Ectodermal cell (in vitro differentiated cells): Measurements from ENCODE around the gene KRTAP10-5.
"Not testable (repeated sequence)": the region's sequence is repeated elsewhere in the genome, so short reads cannot be mapped to it uniquely, and the experiment has no call there.

ENCODE experiments used
- H3K27ac ChIP-seq: 2 replicates; pipeline ENCODE4 v1.7.0; 2013; ENCODE audit warnings: mild to moderate bottlenecking, low read depth, low read length; ENCODE audit not compliant: insufficient read depth, poor library complexity, severe bottlenecking
- H3K27me3 ChIP-seq: 2 replicates; pipeline ENCODE4 v1.7.0; 2013; ENCODE audit warnings: mild to moderate bottlenecking, low read length; ENCODE audit not compliant: insufficient read depth, control insufficient read depth, poor library complexity, severe bottlenecking
- H3K36me3 ChIP-seq: one replicate; pipeline ENCODE4 v1.7.0; 2013; ENCODE audit warnings: low read length; ENCODE audit not compliant: control insufficient read depth, insufficient read depth
- H3K4me1 ChIP-seq: one replicate; pipeline ENCODE4 v1.7.0; 2013; ENCODE audit warnings: low read length; ENCODE audit not compliant: control insufficient read depth, insufficient read depth
- H3K4me3 ChIP-seq: 2 replicates; pipeline ENCODE4 v1.7.0; 2013; ENCODE audit warnings: low read depth, low read length, control low read depth; ENCODE audit not compliant: insufficient read depth
- H3K9me3 ChIP-seq: 2 replicates; pipeline ENCODE4 v1.7.0; 2013; ENCODE audit warnings: mild to moderate bottlenecking, low read length, moderate library complexity; ENCODE audit not compliant: control insufficient read depth
- WGBS, 2 experiments: methylation state at CpG; one replicate each; pipeline ENCODE4 v1.1.7; 2013; ENCODE audit warnings: missing lambda C conversion rate in 2 of 2; 5-methylcytosine and 5-hydroxymethylcytosine counted together

Gene KRTAP10-5

DNA sequence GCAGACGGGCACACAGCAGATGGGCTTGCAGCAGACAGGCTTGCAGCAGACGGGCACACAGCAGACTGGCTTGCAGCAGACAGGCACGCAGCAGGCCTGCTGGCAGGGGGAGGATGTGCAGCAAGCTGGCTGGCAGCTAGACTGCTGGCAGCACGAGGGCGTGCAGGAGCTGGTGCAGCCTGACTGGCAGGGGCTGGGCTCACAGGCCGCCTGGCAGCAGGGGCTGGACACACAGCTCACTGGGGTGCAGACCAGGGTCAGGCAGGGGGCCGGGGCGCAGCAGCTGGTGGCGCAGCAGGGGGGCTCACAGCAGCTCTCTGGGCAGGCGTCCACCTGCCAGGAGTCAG, 22.1 kb downstream of the KRTAP10-5 start:
- not testable (repeated sequence) for H3K36me3 ChIP-seq, H3K9me3 ChIP-seq, H3K27ac ChIP-seq, H3K27me3 ChIP-seq, H3K4me3 ChIP-seq
- WGBS, 2 experiments: 65 to 71% methylated on average over 10 of the region's 10 CpGs
- peaks cover 15% of the 10 kb centered on the region for H3K4me1 ChIP-seq

DNA sequence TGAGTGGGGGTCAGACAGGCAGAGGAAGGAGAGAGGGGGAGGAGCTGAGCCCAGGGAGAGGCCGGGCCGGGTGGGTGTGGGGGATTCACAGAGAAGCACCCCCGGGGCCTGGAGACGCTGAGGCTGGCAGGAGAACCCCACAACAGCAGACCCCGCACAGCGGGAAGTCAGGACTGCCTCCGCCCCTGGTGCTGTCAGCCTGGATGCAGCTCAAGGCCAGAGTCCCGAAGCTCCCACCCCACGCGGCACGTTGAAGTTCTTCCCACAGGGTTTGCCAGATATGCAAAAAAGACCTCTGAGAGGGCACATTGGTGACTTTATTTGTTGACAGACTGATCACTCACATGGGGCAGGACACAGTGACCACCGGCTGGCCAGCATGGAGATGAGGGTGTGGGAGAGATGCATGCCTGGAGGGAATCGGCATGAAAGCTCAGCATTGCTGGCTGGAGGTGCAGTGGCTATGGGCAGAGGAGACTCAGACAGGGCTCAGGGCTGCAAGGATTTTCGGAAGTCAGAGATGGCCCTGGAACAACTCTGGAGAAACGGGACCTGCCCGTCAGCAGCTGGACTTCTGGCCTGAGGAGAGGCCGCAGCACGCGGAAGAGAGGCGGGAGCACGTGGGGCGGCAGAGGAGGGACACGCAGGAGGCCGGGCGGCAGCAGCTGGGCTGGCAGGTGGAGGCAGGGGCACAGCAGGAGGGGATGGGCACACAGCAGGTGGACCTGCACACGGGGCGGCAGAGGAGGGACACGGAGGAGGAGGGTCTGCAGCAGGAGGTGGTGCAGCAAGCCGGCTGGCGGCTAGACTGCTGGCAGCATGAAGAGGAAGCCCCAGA, 22.7 kb downstream of the KRTAP10-5 start:
- Histone ChIP-seq H3K27ac (no peak overlapping the region), H3K4me3 (no peak overlapping the region), H3K9me3 (no peaks in the 10 kb centered on the region), H3K27me3 (no peaks in the 10 kb centered on the region), H3K4me1 (peaks cover 16% of the 10 kb centered on the region), H3K36me3 (no peaks in the 10 kb centered on the region)
- whole genome bisulfite sequencing, 2 experiments: 76 to 79% methylated on average over 30 of the region's 30 CpGs

DNA sequence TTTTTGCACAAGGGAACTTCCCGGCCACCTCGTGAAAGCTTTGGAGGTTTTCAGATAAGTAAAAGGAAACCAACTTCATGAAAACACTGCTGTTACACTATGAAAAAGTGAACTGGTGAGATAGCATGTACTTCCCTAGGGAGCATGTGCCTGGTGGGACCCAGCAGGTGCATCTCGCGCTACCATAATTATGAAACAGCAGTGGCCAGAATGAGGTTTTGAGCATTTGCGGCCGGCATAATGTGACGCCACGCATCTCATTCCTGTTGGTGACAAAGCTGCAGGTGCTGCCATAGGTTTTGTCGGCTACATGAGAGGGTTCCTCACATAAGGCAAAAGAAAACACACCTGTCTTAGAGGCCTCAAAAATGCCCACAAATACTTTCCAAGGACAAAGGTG, 23.5 kb downstream of the KRTAP10-5 start:
- WGBS, 2 experiments: 92 to 93% methylated on average over 9 of the region's 9 CpGs
- Histone ChIP-seq H3K27ac (no peak overlapping the region), H3K9me3 (no peaks in the 10 kb centered on the region), H3K27me3 (no peaks in the 10 kb centered on the region), H3K4me1 (peaks cover 19% of the 10 kb centered on the region), H3K36me3 (no peaks in the 10 kb centered on the region), H3K4me3 (no peak overlapping the region)

DNA sequence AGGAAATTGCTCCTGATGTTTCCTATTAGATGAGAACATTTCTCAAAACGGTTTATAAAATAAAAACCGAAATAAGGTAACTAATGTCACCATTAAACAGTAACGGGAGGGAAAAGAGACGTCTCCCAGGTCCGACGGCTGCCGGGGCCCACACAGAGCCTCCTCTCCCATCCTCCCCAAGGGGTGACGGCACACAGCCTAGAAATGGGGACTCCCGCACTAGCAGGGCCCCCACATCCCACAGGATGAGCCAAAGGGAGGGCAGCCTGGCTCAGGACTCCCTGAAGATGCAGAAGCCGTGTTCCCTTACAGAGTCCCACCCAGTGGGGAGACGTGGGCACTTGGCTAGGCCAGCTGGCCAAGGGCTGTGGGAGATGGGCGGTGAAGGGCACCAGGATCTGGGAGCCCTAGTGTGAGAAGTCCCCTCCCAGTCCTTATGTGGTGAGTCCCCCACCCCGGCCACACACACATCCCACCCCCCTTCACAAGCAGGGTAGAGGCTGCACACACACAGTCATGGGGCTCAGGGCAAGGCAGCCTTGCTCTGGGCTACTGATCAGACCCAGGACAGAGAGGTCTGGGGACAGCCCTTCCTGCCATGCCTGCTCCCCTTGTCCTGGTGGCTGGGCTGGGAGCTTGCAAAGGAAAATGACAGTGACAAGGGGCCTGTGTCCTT, 25.1 kb downstream of the KRTAP10-5 start:
- Histone ChIP-seq H3K27me3 (no peaks in the 10 kb centered on the region), H3K4me1 (peaks cover 30% of the 10 kb centered on the region), H3K27ac (no peak overlapping the region), H3K36me3 (no peaks in the 10 kb centered on the region), H3K4me3 (no peak overlapping the region), H3K9me3 (no peaks in the 10 kb centered on the region)
- 93 to 95% methylated on average over 13 of the region's 13 CpGs for WGBS, 2 experiments

DNA sequence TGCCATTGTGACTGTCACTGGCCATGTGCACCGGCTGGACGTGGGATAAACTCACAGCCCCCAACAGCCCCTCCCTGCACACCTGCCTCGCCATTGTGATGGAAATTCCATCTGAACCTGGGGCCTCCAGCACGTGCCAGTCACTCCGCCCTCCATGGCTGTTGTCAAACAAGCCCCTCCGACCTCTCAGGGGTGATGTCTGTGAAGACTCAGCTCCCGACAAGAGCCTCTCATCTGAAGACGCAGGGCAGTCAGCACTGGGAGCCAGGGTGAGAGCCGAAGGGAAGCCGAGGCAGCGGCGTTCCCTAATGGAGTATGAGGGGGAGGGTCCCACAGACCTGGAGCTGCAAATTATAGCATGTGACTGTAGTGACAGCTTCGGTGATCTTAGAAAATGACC, 27.7 kb downstream of the KRTAP10-5 start:
- Histone ChIP-seq H3K9me3 (no peaks in the 10 kb centered on the region), H3K36me3 (no peaks in the 10 kb centered on the region), H3K4me1 (peaks cover 36% of the 10 kb centered on the region), H3K27ac (no peak overlapping the region), H3K4me3 (no peak overlapping the region), H3K27me3 (no peaks in the 10 kb centered on the region)
- WGBS, 2 experiments: 77 to 78% methylated on average over 13 of the region's 13 CpGs

DNA sequence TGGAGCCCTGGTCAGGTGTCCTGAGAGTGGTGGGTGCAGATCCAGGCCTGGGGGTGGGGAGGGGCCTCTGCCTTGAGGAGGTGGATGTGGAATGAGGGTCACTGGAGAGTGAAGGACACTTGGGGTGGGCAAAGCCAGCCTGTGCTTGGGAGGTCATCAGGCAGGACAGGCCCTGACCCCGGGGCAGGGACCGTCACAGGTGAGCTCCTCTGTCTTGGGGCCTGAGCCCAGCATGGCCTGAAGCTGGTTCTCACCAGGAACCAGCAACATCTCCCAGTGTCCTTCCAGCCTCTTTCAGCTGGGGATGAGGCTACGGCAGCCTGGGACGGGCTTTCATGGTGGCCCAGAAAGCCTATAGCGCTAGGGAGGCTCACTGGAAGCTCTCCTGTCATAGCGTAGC, 28.3 kb downstream of the KRTAP10-5 start:
- Histone ChIP-seq H3K27me3 (no peaks in the 10 kb centered on the region), H3K9me3 (no peaks in the 10 kb centered on the region), H3K27ac (no peak overlapping the region), H3K4me3 (no peak overlapping the region), H3K4me1 (peaks cover 31% of the 10 kb centered on the region), H3K36me3 (no peaks in the 10 kb centered on the region)
- 78 to 80% methylated on average over 6 of the region's 6 CpGs for WGBS, 2 experiments

DNA sequence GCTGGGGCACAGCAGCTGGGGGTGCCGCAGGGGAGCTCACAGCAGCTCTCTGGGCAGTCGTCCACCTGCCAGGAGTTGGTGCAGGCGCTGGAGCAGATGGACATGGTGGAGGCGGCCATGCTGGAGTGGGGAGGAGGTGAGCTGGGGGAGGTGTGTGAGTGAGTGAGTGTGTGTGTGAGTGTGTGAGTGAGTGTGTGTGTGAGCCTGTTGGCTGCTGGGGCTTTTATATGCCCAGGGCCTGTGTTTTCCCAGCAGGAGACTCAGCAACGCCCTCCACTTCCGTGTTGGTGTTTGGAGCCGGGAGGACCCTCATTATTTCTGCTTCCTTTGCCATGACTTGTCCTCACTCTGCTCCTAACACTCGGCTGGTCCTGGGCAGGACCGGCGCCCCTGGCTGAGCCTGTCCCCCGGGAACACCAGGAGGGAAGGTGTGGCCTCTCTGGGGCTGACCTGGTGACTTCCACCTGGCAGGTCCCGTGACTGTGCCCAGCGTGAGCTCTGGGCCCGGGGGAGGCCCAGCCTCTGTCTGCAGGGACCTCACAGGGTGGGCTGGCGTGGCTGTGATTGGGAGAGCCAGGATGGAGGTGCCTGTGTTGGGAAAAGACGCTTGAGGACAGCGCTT, 29.0 kb downstream of the KRTAP10-5 start, which contains the start of gene KRTAP10-2:
TSS of gene KRTAP10-2 (minus strand) at position 166 of the 622 bp plus-strand sequence. CDS start at position 119, 47 bp downstream.
- Histone ChIP-seq H3K27ac (no peak within 1 kb of the TSS), H3K4me3 (no peak within 1 kb of the TSS), H3K36me3 (no peaks in the 10 kb centered on the region), H3K9me3 (no peaks in the 10 kb centered on the region), H3K4me1 (peaks cover 27% of the 10 kb centered on the region), H3K27me3 (no peaks in the 10 kb centered on the region)
- WGBS, 2 experiments: 83 to 87% methylated on average over 17 of the region's 17 CpGs

DNA sequence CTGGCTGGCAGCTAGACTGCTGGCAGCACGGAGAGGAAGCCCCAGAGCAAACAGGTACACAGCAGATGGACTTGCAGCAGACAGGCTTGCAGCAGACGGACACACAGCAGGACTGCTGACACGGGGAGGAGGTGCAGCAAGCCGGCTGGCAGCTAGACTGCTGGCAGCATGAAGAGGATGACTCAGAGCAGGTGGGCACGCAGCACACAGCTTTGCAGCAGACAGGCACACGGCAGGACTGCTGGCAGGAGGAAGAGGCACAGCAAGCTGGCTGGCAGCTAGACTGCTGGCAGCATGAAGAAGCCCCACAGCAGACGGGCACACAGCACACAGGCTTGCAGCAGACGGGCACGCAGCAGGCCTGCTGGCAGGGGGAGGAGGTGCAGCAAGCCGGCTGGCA, 29.6 kb downstream of the KRTAP10-5 start:
- H3K27me3 ChIP-seq: no peaks in the 10 kb centered on the region
- no peaks in the 10 kb centered on the region for H3K36me3 ChIP-seq
- H3K4me3 ChIP-seq: no peak overlapping the region
- H3K9me3 ChIP-seq: no peaks in the 10 kb centered on the region
- H3K27ac ChIP-seq: no peak overlapping the region
- WGBS, 2 experiments: 76% methylated on average over 10 of the region's 10 CpGs
- peaks cover 27% of the 10 kb centered on the region for H3K4me1 ChIP-seq

DNA sequence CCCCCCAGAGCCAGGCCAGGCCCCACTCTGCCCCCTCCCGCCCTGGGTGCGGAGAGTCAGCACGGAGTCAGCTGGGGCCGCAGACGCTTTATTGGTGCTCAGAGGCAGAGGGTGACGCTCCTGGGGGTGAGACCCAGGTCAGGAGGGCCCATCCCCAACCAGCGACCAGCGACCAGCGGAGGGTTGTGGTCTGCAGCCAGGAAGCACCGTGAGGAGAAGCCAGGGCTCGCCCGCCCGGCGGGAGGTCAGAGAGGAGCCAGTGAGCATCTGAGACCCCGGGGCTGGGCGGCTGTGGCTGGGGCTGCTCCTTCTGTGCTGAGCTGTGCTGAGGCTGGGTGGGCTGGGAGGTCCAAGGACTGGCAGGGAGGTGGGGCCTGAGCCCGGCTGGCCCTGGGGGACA, 30.1 kb downstream of the KRTAP10-5 start:
- not testable (repeated sequence) for H3K27me3 ChIP-seq, H3K9me3 ChIP-seq, H3K36me3 ChIP-seq, H3K4me3 ChIP-seq, H3K27ac ChIP-seq
- peaks cover 27% of the 10 kb centered on the region for H3K4me1 ChIP-seq
- WGBS, 2 experiments: 78 to 84% methylated on average over 17 of the region's 17 CpGs

DNA sequence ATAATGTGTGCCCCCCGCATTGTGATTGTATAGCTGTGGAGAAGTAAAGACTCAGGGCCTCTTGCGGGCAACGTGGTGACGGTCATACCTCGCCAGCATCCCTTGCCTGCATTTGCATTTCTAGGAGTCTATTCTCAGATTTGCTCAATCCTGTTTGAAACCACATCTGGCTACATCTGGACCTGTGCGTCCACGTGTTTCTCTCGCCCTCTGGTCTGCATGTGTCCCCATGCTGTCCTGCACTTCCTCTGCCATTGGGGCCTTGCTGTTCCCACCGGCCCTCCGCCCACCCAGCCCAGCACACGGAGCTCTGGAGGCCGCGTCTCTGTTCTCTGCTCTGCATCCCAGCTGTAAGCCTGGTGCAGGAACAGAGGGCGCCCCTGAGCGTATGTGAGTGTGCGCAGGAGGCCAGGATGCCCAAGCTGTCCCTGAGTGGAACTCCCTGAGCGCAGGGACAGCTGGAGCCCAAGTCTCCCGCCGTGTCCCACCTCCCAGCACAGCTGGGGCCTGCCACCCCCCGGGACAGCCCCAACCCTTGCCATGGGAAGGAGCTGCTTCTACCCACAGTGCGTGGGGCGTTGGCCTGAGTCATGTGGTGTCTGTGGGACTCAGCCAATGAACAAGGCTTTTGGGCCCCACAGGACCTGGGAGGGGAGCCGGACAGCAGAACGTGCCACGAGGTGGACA, 30.7 kb downstream of the KRTAP10-5 start:
- peaks cover 27% of the 10 kb centered on the region for H3K4me1 ChIP-seq
- H3K27me3 ChIP-seq: no peaks in the 10 kb centered on the region
- no peaks in the 10 kb centered on the region for H3K36me3 ChIP-seq
- WGBS, 2 experiments: 80 to 81% methylated on average over 25 of the region's 25 CpGs
- no peak overlapping the region for H3K4me3 ChIP-seq
- peak overlapping the region; percentile 85 for H3K27ac ChIP-seq
- no peaks in the 10 kb centered on the region for H3K9me3 ChIP-seq
